Naive B cell (primary cell): ENCODE data around the gene CD69. TPM values are rescaled to one million over a fixed set of nuclear protein-coding genes. Genes with fewer than 3 reads are reported as not detected.

Source experiments
- ATAC-seq, 2 donors: fragments of 150-1000 bp; cut with Tn5 transposase; 2 replicates each; pipeline ENCODE4 v1.10.0; 2021; ENCODE audit warnings: low read depth in 2 of 2, mild to moderate bottlenecking in 2 of 2, moderate library complexity in 2 of 2
- DNase-seq: peaks from one replicate; pipeline ENCODE4 v3.0.0; 2022
- H3K27ac Mint-ChIP-seq, 6 donors: one replicate each; pipeline ENCODE4 v1.8.0; 2020 to 2022; ENCODE audit warnings: mild to moderate bottlenecking in 6 of 6, mixed read lengths in 6 of 6, moderate library complexity in 5 of 6, inconsistent platforms in 2 of 6
- H3K27me3 Mint-ChIP-seq, 3 donors: one replicate each; pipeline ENCODE4 v1.8.0; 2021 to 2022; ENCODE audit warnings: mixed read lengths in 3 of 3, mild to moderate bottlenecking in 1 of 3
- H3K36me3 Mint-ChIP-seq, 2 donors: one replicate each; pipeline ENCODE4 v1.8.0; 2020 to 2022; ENCODE audit warnings: mixed read lengths in 2 of 2, inconsistent platforms in 1 of 2, mild to moderate bottlenecking in 1 of 2
- H3K4me1 Mint-ChIP-seq, 3 donors: one replicate each; pipeline ENCODE4 v1.8.0; 2020 to 2022; ENCODE audit warnings: mixed read lengths in 3 of 3, inconsistent platforms in 1 of 3, mild to moderate bottlenecking in 1 of 3, moderate library complexity in 1 of 3
- H3K4me3 Mint-ChIP-seq, 8 donors: one replicate each; pipeline ENCODE4 v1.8.0; 2020 to 2022; ENCODE audit warnings: mild to moderate bottlenecking in 8 of 8, mixed read lengths in 8 of 8, moderate library complexity in 8 of 8, inconsistent platforms in 2 of 8
- H3K9me3 Mint-ChIP-seq, 7 donors: one replicate each; pipeline ENCODE4 v1.8.0; 2020 to 2022; ENCODE audit warnings: mixed read lengths in 7 of 7, mild to moderate bottlenecking in 5 of 7, inconsistent platforms in 2 of 7, moderate library complexity in 1 of 7
- polyA plus RNA-seq, 6 donors: library from polyadenylated mRNA; unstranded; fragments of 300-500 nt; fragmentation: Illumina TruSeq; gene quantifications; one replicate each; pipeline ENCODE4 v1.2.3, GENCODE V29; 2021; ENCODE audit warnings: low read depth in 6 of 6

CD69 gene
- polyA plus RNA-seq, result 1,000 to 10,000 TPM in 5 of 6 donors, 100 to 1,000 TPM in 1; 814 to 1,329 (median 1,116) TPM

- H3K27me3 Mint-ChIP-seq, result no peaks in the 10 kb centered on the region
- ATAC-seq, result peak; percentile 52 to 57
- peak; percentile 90 for DNase-seq
- H3K9me3 Mint-ChIP-seq, result peaks cover 0 to 2% (median 0%) of the 10 kb centered on the region in 7 donors
- H3K4me1 Mint-ChIP-seq, result peaks cover 68 to 77% (median 69%) of the 10 kb centered on the region in 3 donors
- peak within 1 kb of the TSS; percentile 95 to 99 (median 98) for H3K4me3 Mint-ChIP-seq
- peaks cover 9 to 20% of the 10 kb centered on the region in 2 donors for H3K36me3 Mint-ChIP-seq
- peak within 1 kb of the TSS; percentile 99 to 100 (median 100) for H3K27ac Mint-ChIP-seq
These were observed at the start of gene CD69 for GRCh38 chr12:9760699-9761418. TSS of gene CD69 (minus strand) at chr12:9760901. CDS start at chr12:9760820, 81 bp downstream.

GRCh38 chr12:9809866-9810265 is 49.2 kb upstream of the CD69 start:
- Mint-ChIP-seq H3K9me3 (no peaks in the 10 kb centered on the region), H3K27me3 (peaks cover 5 to 20% (median 8%) of the 10 kb centered on the region in 3 donors), H3K4me3 (no peak overlapping the region), H3K4me1 (peaks cover 13 to 27% (median 26%) of the 10 kb centered on the region in 3 donors), H3K27ac (no peak overlapping the region), H3K36me3 (no peaks in the 10 kb centered on the region)
- DNase-seq, result no peak
- no peak for ATAC-seq

GRCh38 chr12:9809338-9809737 is 48.6 kb upstream of the CD69 start:
- no peak for ATAC-seq
- Mint-ChIP-seq H3K27me3 (peaks cover 5 to 20% (median 8%) of the 10 kb centered on the region in 3 donors), H3K27ac (no peak overlapping the region)

GRCh38 chr12:9808504-9808903 is 47.8 kb upstream of the CD69 start:
- Mint-ChIP-seq H3K36me3 (no peaks in the 10 kb centered on the region), H3K4me1 (peaks cover 6 to 20% (median 18%) of the 10 kb centered on the region in 3 donors), H3K4me3 (no peak overlapping the region), H3K27ac (no peak overlapping the region), H3K27me3 (peaks cover 0 to 15% (median 2%) of the 10 kb centered on the region in 3 donors), H3K9me3 (no peaks in the 10 kb centered on the region)
- DNase-seq (no peak), ATAC-seq (no peak)

More at GRCh38 chr12:9809338-9809737, 48.6 kb upstream of the CD69 start:
- Mint-ChIP-seq H3K36me3 (no peaks in the 10 kb centered on the region), H3K9me3 (no peaks in the 10 kb centered on the region), H3K4me1 (peaks cover 13 to 27% (median 26%) of the 10 kb centered on the region in 3 donors), H3K4me3 (peak overlapping the region in 1 of 8 donors; percentile 15)
- DNase-seq, result no peak

GRCh38 chr12:9806714-9807113 is 46.0 kb upstream of the CD69 start:
- no peak overlapping the region for H3K27ac Mint-ChIP-seq
- DNase-seq (no peak), ATAC-seq (no peak)
- H3K4me1 Mint-ChIP-seq, result peaks cover 6 to 18% (median 14%) of the 10 kb centered on the region in 3 donors
- H3K4me3 Mint-ChIP-seq, result no peak overlapping the region
- no peaks in the 10 kb centered on the region for H3K36me3 Mint-ChIP-seq
- H3K27me3 Mint-ChIP-seq, result peaks cover 0 to 12% (median 5%) of the 10 kb centered on the region in 3 donors
- no peaks in the 10 kb centered on the region for H3K9me3 Mint-ChIP-seq

GRCh38 chr12:9805883-9806282 is 45.2 kb upstream of the CD69 start:
- Mint-ChIP-seq H3K9me3 (peaks cover 0 to 1% (median 0%) of the 10 kb centered on the region in 7 donors), H3K36me3 (no peaks in the 10 kb centered on the region), H3K4me1 (peaks cover 5 to 10% (median 6%) of the 10 kb centered on the region in 3 donors), H3K4me3 (no peak overlapping the region), H3K27ac (no peak overlapping the region), H3K27me3 (peaks cover 0 to 5% (median 4%) of the 10 kb centered on the region in 3 donors)
- no peak for DNase-seq
- no peak for ATAC-seq

GRCh38 chr12:9799961-9800360 is 39.3 kb upstream of the CD69 start:
- H3K4me3 Mint-ChIP-seq, result no peak overlapping the region
- H3K36me3 Mint-ChIP-seq, result no peaks in the 10 kb centered on the region
- H3K27me3 Mint-ChIP-seq, result peaks cover 0 to 5% (median 0%) of the 10 kb centered on the region in 3 donors
- peaks cover 0 to 2% (median 0%) of the 10 kb centered on the region in 7 donors for H3K9me3 Mint-ChIP-seq
- ATAC-seq, result no peak
- DNase-seq, result no peak
- H3K27ac Mint-ChIP-seq, result no peak overlapping the region
- peaks cover 15 to 18% (median 16%) of the 10 kb centered on the region in 3 donors for H3K4me1 Mint-ChIP-seq

GRCh38 chr12:9797722-9798619 is 37.3 kb upstream of the CD69 start:
- Mint-ChIP-seq H3K4me3 (no peak overlapping the region), H3K9me3 (peaks cover 0 to 2% (median 0%) of the 10 kb centered on the region in 7 donors), H3K27ac (peak overlapping the region in 3 of 6 donors; percentile 28 to 93 (median 37)), H3K27me3 (peaks cover 0 to 5% (median 0%) of the 10 kb centered on the region in 3 donors), H3K4me1 (peaks cover 32 to 35% (median 34%) of the 10 kb centered on the region in 3 donors), H3K36me3 (no peaks in the 10 kb centered on the region)
- ATAC-seq (peak; percentile 87 to 88), DNase-seq (peak; percentile 67)

GRCh38 chr12:9796971-9797370 is 36.3 kb upstream of the CD69 start:
- peaks cover 0 to 3% (median 0%) of the 10 kb centered on the region in 3 donors for H3K27me3 Mint-ChIP-seq
- DNase-seq (no peak), ATAC-seq (no peak)
- H3K4me1 Mint-ChIP-seq, result peaks cover 40 to 45% (median 44%) of the 10 kb centered on the region in 3 donors
- no peak overlapping the region for H3K4me3 Mint-ChIP-seq
- no peaks in the 10 kb centered on the region for H3K36me3 Mint-ChIP-seq
- no peak overlapping the region for H3K27ac Mint-ChIP-seq
- peaks cover 0 to 2% (median 0%) of the 10 kb centered on the region in 7 donors for H3K9me3 Mint-ChIP-seq

GRCh38 chr12:9796346-9796745 is 35.6 kb upstream of the CD69 start:
- no peaks in the 10 kb centered on the region for H3K36me3 Mint-ChIP-seq
- peak overlapping the region in 3 of 6 donors; percentile 26 to 88 (median 88) for H3K27ac Mint-ChIP-seq
- peak overlapping the region in 1 of 8 donors; percentile 8 for H3K4me3 Mint-ChIP-seq
- DNase-seq (no peak), ATAC-seq (no peak)
- H3K4me1 Mint-ChIP-seq, result peaks cover 44 to 50% (median 49%) of the 10 kb centered on the region in 3 donors
- peaks cover 0 to 2% (median 0%) of the 10 kb centered on the region in 7 donors for H3K9me3 Mint-ChIP-seq
- H3K27me3 Mint-ChIP-seq, result no peaks in the 10 kb centered on the region

- DNase-seq, result no peak
- ATAC-seq, result no peak
- H3K27me3 Mint-ChIP-seq, result no peaks in the 10 kb centered on the region
- H3K4me1 Mint-ChIP-seq, result peaks cover 46 to 53% (median 51%) of the 10 kb centered on the region in 3 donors
- H3K27ac Mint-ChIP-seq, result no peak overlapping the region
- H3K4me3 Mint-ChIP-seq, result no peak overlapping the region
- peaks cover 0 to 1% (median 0%) of the 10 kb centered on the region in 7 donors for H3K9me3 Mint-ChIP-seq
- H3K36me3 Mint-ChIP-seq, result no peaks in the 10 kb centered on the region
These were observed 35.2 kb upstream of the CD69 start for GRCh38 chr12:9795945-9796344.

- Mint-ChIP-seq H3K4me3 (peak overlapping the region; percentile 25 to 81 (median 64)), H3K27me3 (no peaks in the 10 kb centered on the region), H3K9me3 (peaks cover 0 to 6% (median 3%) of the 10 kb centered on the region in 7 donors), H3K27ac (peak overlapping the region; percentile 5 to 94 (median 70)), H3K4me1 (peaks cover 50 to 58% (median 57%) of the 10 kb centered on the region in 3 donors), H3K36me3 (peaks cover 0 to 5% of the 10 kb centered on the region in 2 donors)
- DNase-seq (peak; percentile 38), ATAC-seq (peak; percentile 21 to 31)
These were observed 33.9 kb upstream of the CD69 start for GRCh38 chr12:9794484-9795093.
